ENCODE results near the gene TBC1D17. TPM values are rescaled to one million over a fixed set of nuclear protein-coding genes. Genes with fewer than 3 reads are reported as not detected.

TBC1D17 gene
- total and polyA plus RNA-seq, 2 of the 13 experiments (the other 11 are each of a cell fraction or from before 2014, with no cell fraction given), result 9.7 to 16.9 TPM

DNA sequence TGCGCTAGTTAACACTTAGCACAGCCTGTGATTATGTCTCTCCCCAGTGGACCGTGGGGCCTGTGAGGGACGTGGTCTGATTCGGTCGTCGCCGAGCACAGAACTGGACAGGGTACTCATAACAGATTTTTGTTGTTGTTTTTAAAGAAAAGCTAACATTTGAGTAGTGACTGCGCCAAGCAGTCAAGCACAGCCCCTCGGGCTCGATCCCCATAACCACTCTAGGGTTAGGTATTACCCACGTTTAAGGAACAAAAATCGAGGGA, 27.3 kb upstream of the TBC1D17 start (continued):
- TF ChIP-seq ZNF225 (CRISPR knock-in tag; IDR thresholded peaks at IDR 0.05), result no peak
- no peak; the same call in 1 of the 2 replicates for TF ChIP-seq NCOA2 (CRISPR knock-in tag; IDR thresholded peaks at IDR 0.05)
- TF ChIP-seq HES4 (CRISPR knock-in tag; IDR thresholded peaks at IDR 0.05; ENCODE audit: borderline replicate concordance), result no peak
- no peak for TF ChIP-seq ZBTB21 (CRISPR knock-in tag; IDR thresholded peaks at IDR 0.05)
- no peak for TF ChIP-seq SP1 (IDR thresholded peaks at IDR 0.05)
- no peak for TF ChIP-seq SP1 (CRISPR knock-in tag; IDR thresholded peaks at IDR 0.05)
- no peak for TF ChIP-seq ZNF24 (IDR thresholded peaks at IDR 0.05)
- TF ChIP-seq, protein P1, sequence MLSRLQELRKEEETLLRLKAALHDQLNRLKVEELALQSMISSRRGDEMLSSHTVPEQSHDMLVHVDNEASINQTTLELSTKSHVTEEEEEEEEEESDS (CRISPR knock-in tag; IDR thresholded peaks at IDR 0.05; ENCODE audit: borderline replicate concordance), result no peak
- TF ChIP-seq TRAFD1 (CRISPR knock-in tag; IDR thresholded peaks at IDR 0.05; ENCODE audit: borderline replicate concordance), result no peak

GRCh38 chr19:49850487-49851342, 26.8 kb upstream of the TBC1D17 start, which contains the start of gene PTOV1:
PTOV1 (plus strand) TSS chr19:49851159.
- ATAC-seq (peak; percentile 84), DNase-seq (ENCODE audit: low spot score) (peak; percentile 90), FAIRE-seq (peak; percentile 83)
- peak within 1 kb of the TSS; percentile 96 for H3K9ac ChIP-seq (ENCODE audit: insufficient read depth, low read depth, low read length)
- BruUV-seq (replicated peaks), result TSS peak; percentile 82
- in situ Hi-C loops (cut with HindIII; ENCODE audit: extremely low pct_ligation_motif_present, low pct_unique_long_range_greater_than_20kb), result no loop called here
- ChIA-PET POLR2A (interaction anchor here (0.6 to 3.1 kb wide), 13 partner anchors 10 to 165 kb away, joined by 3 to 29 read pairs (median 7); partner anchors contain the start of genes AKT1S1, AP2A1, ATF5 and NUP62), CTCF (ENCODE audit: low intra/inter-chr PET ratio, low total read pairs) (no interaction called here)
- peak within 1 kb of the TSS; percentile 89 to 93 (median 90) for H3K4me3 ChIP-seq (replicated peaks in 1 of 3; ENCODE audit: insufficient read depth in 1 of 3, low read depth in 2 of 3, low read length in 3 of 3)
- peaks cover 24% of the 10 kb centered on the region for H3K79me2 ChIP-seq (ENCODE audit: insufficient read depth, low read length)
- H3K27ac ChIP-seq (ENCODE audit: extremely low read length, insufficient read depth, low read length), result peak within 1 kb of the TSS; percentile 100
- peaks cover 30% of the 10 kb centered on the region for H3K4me1 ChIP-seq (ENCODE audit: insufficient read depth, low read length)
- no peaks in the 10 kb centered on the region for H3K9me3 ChIP-seq (ENCODE audit: low read length)
- H3K4me2 ChIP-seq (ENCODE audit: low read depth, low read length), result peak within 1 kb of the TSS; percentile 89
- no peak within 1 kb of the TSS for H2AFZ ChIP-seq (ENCODE audit: low read length)
- peaks cover 13 to 17% of the 10 kb centered on the region in 2 experiments; a peak in 4 of 5 replicates for H3K36me3 ChIP-seq (replicated peaks in 1 of 2; ENCODE audit: control insufficient read depth in 1 of 2, insufficient read depth in 2 of 2, low read length in 2 of 2)
- WGBS (ENCODE audit: low lambda C conversion rate), result 21% methylated on average over 22 of the region's 98 CpGs
- intact Hi-C loops (cut with micrococcal nuclease; ENCODE audit: unreplicated experiment), result no loop called here
- peaks cover 23% of the 10 kb centered on the region for H4K20me1 ChIP-seq (ENCODE audit: insufficient read depth, low read length)
- no peaks in the 10 kb centered on the region; a peak in 1 of 5 replicates for H3K27me3 ChIP-seq (ENCODE audit: control insufficient read depth in 1 of 2, insufficient read depth in 2 of 2, low read length in 2 of 2)
- TF ChIP-seq, protein P2, sequence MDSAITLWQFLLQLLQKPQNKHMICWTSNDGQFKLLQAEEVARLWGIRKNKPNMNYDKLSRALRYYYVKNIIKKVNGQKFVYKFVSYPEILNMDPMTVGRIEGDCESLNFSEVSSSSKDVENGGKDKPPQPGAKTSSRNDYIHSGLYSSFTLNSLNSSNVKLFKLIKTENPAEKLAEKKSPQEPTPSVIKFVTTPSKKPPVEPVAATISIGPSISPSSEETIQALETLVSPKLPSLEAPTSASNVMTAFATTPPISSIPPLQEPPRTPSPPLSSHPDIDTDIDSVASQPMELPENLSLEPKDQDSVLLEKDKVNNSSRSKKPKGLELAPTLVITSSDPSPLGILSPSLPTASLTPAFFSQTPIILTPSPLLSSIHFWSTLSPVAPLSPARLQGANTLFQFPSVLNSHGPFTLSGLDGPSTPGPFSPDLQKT (CRISPR knock-in tag; IDR thresholded peaks at IDR 0.05; ENCODE audit: borderline replicate concordance), result no peak
- TF ChIP-seq NFIB (CRISPR knock-in tag; IDR thresholded peaks at IDR 0.05; ENCODE audit: borderline replicate concordance) (no peak), ZNF546 (CRISPR knock-in tag; conservative IDR thresholded peaks at IDR 0.05) (no peak; the same call in 1 of the 2 replicates), TOPORS (CRISPR knock-in tag; IDR thresholded peaks at IDR 0.05) (no peak; the same call in 1 of the 2 replicates), ERF (CRISPR knock-in tag; IDR thresholded peaks at IDR 0.05) (peak; percentile 60)
- TF ChIP-seq, protein P3, sequence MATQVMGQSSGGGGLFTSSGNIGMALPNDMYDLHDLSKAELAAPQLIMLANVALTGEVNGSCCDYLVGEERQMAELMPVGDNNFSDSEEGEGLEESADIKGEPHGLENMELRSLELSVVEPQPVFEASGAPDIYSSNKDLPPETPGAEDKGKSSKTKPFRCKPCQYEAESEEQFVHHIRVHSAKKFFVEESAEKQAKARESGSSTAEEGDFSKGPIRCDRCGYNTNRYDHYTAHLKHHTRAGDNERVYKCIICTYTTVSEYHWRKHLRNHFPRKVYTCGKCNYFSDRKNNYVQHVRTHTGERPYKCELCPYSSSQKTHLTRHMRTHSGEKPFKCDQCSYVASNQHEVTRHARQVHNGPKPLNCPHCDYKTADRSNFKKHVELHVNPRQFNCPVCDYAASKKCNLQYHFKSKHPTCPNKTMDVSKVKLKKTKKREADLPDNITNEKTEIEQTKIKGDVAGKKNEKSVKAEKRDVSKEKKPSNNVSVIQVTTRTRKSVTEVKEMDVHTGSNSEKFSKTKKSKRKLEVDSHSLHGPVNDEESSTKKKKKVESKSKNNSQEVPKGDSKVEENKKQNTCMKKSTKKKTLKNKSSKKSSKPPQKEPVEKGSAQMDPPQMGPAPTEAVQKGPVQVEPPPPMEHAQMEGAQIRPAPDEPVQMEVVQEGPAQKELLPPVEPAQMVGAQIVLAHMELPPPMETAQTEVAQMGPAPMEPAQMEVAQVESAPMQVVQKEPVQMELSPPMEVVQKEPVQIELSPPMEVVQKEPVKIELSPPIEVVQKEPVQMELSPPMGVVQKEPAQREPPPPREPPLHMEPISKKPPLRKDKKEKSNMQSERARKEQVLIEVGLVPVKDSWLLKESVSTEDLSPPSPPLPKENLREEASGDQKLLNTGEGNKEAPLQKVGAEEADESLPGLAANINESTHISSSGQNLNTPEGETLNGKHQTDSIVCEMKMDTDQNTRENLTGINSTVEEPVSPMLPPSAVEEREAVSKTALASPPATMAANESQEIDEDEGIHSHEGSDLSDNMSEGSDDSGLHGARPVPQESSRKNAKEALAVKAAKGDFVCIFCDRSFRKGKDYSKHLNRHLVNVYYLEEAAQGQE (IDR thresholded peaks at IDR 0.05; ENCODE audit: borderline replicate concordance in 1 of 2, low read depth in 1 of 2, low read length in 2 of 2), result no peak
